ENCODE results near the gene WDR81. TPM values are rescaled to one million over a fixed set of nuclear protein-coding genes. Genes with fewer than 3 reads are reported as not detected.

The WDR81 gene
- total and polyA plus RNA-seq, 8 donors, result 9.3 to 56.5 (median 13.6) TPM

GRCh38 chr17:1773696-1774181 lies 49.2 kb downstream of the WDR81 start:
- peak in 1 of 3 donors; percentile 13 for TF ChIP-seq POLR2AphosphoS5 (IDR thresholded peaks at IDR 0.05)
- TF ChIP-seq CTCF (IDR thresholded peaks at IDR 0.05), result no peak
- Histone ChIP-seq H3K27me3 (no peaks in the 10 kb centered on the region), H3K9me3 (no peaks in the 10 kb centered on the region), H3K27ac (peak overlapping the region; percentile 51 to 81 (median 70)), H3K4me3 (no peak overlapping the region), H3K4me1 (peaks cover 0 to 47% (median 24%) of the 10 kb centered on the region in 4 donors), H3K36me3 (peaks cover 13 to 45% (median 41%) of the 10 kb centered on the region in 4 donors)
- intact Hi-C loops (cut with DNase I; ENCODE audit: low total_unique reads), result loop anchor here (10.0 kb wide), 1 partner anchor 49 kb away; the partner anchor contains the start of gene WDR81
- WGBS, 5 donors, result 14 to 36% (median 22%) methylated on average over 5 to 7 of the region's 7 CpGs
- DNase-seq, result peak in 1 of 2 donors; percentile 58

GRCh38 chr17:1774390-1775176 lies 50.1 kb downstream of the WDR81 start:
- no peak for DNase-seq
- Histone ChIP-seq H3K36me3 (peaks cover 15 to 48% (median 45%) of the 10 kb centered on the region in 4 donors), H3K27me3 (no peaks in the 10 kb centered on the region), H3K9me3 (no peaks in the 10 kb centered on the region), H3K4me1 (peaks cover 0 to 44% (median 21%) of the 10 kb centered on the region in 4 donors), H3K4me3 (no peak overlapping the region), H3K27ac (peak overlapping the region; percentile 11 to 81 (median 70))
- TF ChIP-seq CTCF (IDR thresholded peaks at IDR 0.05) (no peak), POLR2AphosphoS5 (IDR thresholded peaks at IDR 0.05) (no peak), POLR2A (IDR thresholded peaks at IDR 0.05) (no peak)
- WGBS, 5 donors, result 88 to 90% (median 89%) methylated on average over 21 of the region's 21 CpGs
- intact Hi-C loops (cut with DNase I; ENCODE audit: low total_unique reads), result loop anchor here (10.0 kb wide), 1 partner anchor 50 kb away; the partner anchor contains the start of gene WDR81

- H3K27ac ChIP-seq, result peak overlapping the region in 3 of 5 donors; percentile 9 to 94 (median 20)
- 92 to 95% (median 93%) methylated on average over 10 of the region's 10 CpGs for WGBS, 5 donors
- intact Hi-C loops (cut with DNase I; ENCODE audit: low total_unique reads), result loop anchor here (10.0 kb wide), 1 partner anchor 52 kb away; the partner anchor contains the start of gene WDR81
Measured at GRCh38 chr17:1776328-1776727, 51.8 kb downstream of the WDR81 start.

More at GRCh38 chr17:1776328-1776727, 51.8 kb downstream of the WDR81 start:
- Histone ChIP-seq H3K4me1 (peaks cover 4 to 42% (median 18%) of the 10 kb centered on the region in 4 donors), H3K9me3 (no peaks in the 10 kb centered on the region), H3K4me3 (no peak overlapping the region), H3K36me3 (peaks cover 20 to 62% (median 57%) of the 10 kb centered on the region in 4 donors), H3K27me3 (no peaks in the 10 kb centered on the region)
- TF ChIP-seq POLR2A (IDR thresholded peaks at IDR 0.05), result no peak
- TF ChIP-seq POLR2AphosphoS5 (IDR thresholded peaks at IDR 0.05), result no peak
- no peak for TF ChIP-seq EP300 (IDR thresholded peaks at IDR 0.05)
- TF ChIP-seq CTCF (IDR thresholded peaks at IDR 0.05), result no peak
- DNase-seq, result no peak

Data from stomach (tissue), 9 donors.